T-helper 1 cell treated with Interleukin-12 subunit alpha and Interleukin-12 subunit beta and Interleukin-4 antibody, amounts not matched to agents 30 ng/mL and 1 ng/mL, for 36 hours (primary cell): ENCODE measurements around the gene FMO5. TPM values are rescaled to one million over a fixed set of nuclear protein-coding genes. Genes with fewer than 3 reads are reported as not detected.
"Not testable (repeated sequence)": the region's sequence is repeated elsewhere in the genome, so short reads cannot be mapped to it uniquely, and the experiment has no call there.

Experiments
- intact Hi-C: fragments of 100-400 bp; cut with micrococcal nuclease; formaldehyde crosslinking; loops from one replicate; pipeline ENCODE4 v1.15.1; 2024
- total RNA-seq: library from RNA; stranded (reverse); gene quantifications from 2 replicates; pipeline ENCODE4 v1.2.3, GENCODE V29; 2022

FMO5 gene
- total RNA-seq, 1 donor from 2014 or later, result 0.12 TPM

- intact Hi-C loops, result not testable (repeated sequence)
Measured at GRCh38 chr1:147157116-147157515, 68.0 kb downstream of the FMO5 start.

DNA sequence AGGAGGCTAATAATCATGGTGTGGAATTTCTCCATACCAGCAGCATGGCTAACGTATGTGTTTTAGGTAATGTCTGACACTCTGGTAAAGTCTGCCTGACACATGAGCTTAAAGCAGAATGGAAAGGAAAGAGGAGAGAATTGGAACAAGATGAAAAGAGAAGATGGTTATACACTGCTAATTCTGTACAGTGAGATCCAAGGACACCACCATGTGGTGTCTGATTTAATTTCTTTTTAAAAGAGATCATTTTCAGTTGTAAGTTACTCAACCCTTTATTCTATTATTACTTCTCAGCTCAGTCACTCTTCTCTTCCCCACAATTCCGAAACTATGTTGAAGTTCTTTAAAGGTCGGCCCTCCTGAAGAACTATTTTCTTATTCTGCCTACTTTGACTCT is 68.5 kb downstream of the FMO5 start:
- intact Hi-C loops, result no loop called here

- intact Hi-C loops, result no loop called here
Measured at GRCh38 chr1:147152772-147153171, 72.4 kb downstream of the FMO5 start.

- intact Hi-C loops, result no loop called here
Measured at GRCh38 chr1:147151244-147151643, 73.9 kb downstream of the FMO5 start.

- intact Hi-C loops, result no loop called here
Measured at GRCh38 chr1:147142886-147143285, 82.3 kb downstream of the FMO5 start.

Other genes with a start within 250 kb of the FMO5 start
- gene PRKAB2, start 52.9 kb downstream of the FMO5 start, total RNA-seq, result 8.5 and 9.3 TPM in 2 replicates
- 51.2 and 56.6 TPM in 2 replicates for gene CHD1L, start 17.3 kb upstream of the FMO5 start, total RNA-seq